H9 (cell line): ENCODE data around the gene TRMT2A. TPM values are rescaled to one million over a fixed set of nuclear protein-coding genes. Genes with fewer than 3 reads are reported as not detected.

Experiments
- DNase-seq: peaks from one replicate; pipeline ENCODE4 v3.0.0-alpha.2; 2017
- H2AFZ ChIP-seq: one replicate; pipeline ENCODE4 v1.6.1; 2013; ENCODE audit warnings: mild to moderate bottlenecking, low read length, control low read depth, moderate library complexity
- H2AK5ac ChIP-seq: 2 replicates; pipeline ENCODE4 v1.6.1; 2013; ENCODE audit warnings: low read length, control low read depth, mixed read lengths; ENCODE audit not compliant: insufficient read length
- H2BK120ac ChIP-seq: one replicate; pipeline ENCODE4 v1.6.1; 2013; ENCODE audit warnings: low read depth, mild to moderate bottlenecking, low read length, control low read depth, inconsistent platforms; ENCODE audit not compliant: poor library complexity, severe bottlenecking
- H2BK12ac ChIP-seq: 2 replicates; pipeline ENCODE4 v1.6.1; 2013; ENCODE audit warnings: low read length, control low read depth, mixed read lengths, low read depth; ENCODE audit not compliant: insufficient read length
- H2BK15ac ChIP-seq: 2 replicates; pipeline ENCODE4 v1.6.1; 2013; ENCODE audit warnings: low read depth, low read length, control low read depth
- H2BK20ac ChIP-seq: one replicate; pipeline ENCODE4 v1.6.1; 2013; ENCODE audit warnings: low read depth, mild to moderate bottlenecking, low read length, control low read depth, inconsistent platforms; ENCODE audit not compliant: poor library complexity, severe bottlenecking
- H2BK5ac ChIP-seq: 2 replicates; pipeline ENCODE4 v1.6.1; 2013; ENCODE audit warnings: low read length, control low read depth, mixed read lengths; ENCODE audit not compliant: insufficient read length
- H3K14ac ChIP-seq: 2 replicates; pipeline ENCODE4 v1.6.1; 2013; ENCODE audit warnings: low read length, control low read depth; ENCODE audit not compliant: insufficient read depth
- H3K18ac ChIP-seq: 2 replicates; pipeline ENCODE4 v1.6.1; 2013; ENCODE audit warnings: low read depth, mild to moderate bottlenecking, mixed read lengths, low read length, control low read depth; ENCODE audit not compliant: insufficient read length
- H3K23ac ChIP-seq: 2 replicates; pipeline ENCODE4 v1.6.1; 2013; ENCODE audit warnings: low read length, control low read depth, mixed read lengths, low read depth; ENCODE audit not compliant: insufficient read length
- H3K23me2 ChIP-seq: 2 replicates; pipeline ENCODE4 v1.6.1; 2013; ENCODE audit warnings: low read depth, mild to moderate bottlenecking, mixed read lengths, low read length, control low read depth; ENCODE audit not compliant: insufficient read length, poor library complexity, severe bottlenecking
- H3K27ac ChIP-seq: 2 replicates; pipeline ENCODE4 v1.5.1; 2013; ENCODE audit warnings: low read length, control low read depth, mixed read lengths, low read depth; ENCODE audit not compliant: insufficient read length
- H3K27me3 ChIP-seq: 2 replicates; pipeline ENCODE4 v1.6.1; 2013; ENCODE audit warnings: low read length, control low read depth, inconsistent platforms; ENCODE audit not compliant: insufficient read depth
- H3K4ac ChIP-seq: 2 replicates; pipeline ENCODE4 v1.6.1; 2013; ENCODE audit warnings: low read depth, mild to moderate bottlenecking, control low read depth, inconsistent platforms, low read length, moderate library complexity
- H3K4me1 ChIP-seq: 2 replicates; pipeline ENCODE4 v1.6.1; 2013; ENCODE audit warnings: low read length, control low read depth, inconsistent platforms; ENCODE audit not compliant: insufficient read depth
- H3K4me2 ChIP-seq: 2 replicates; pipeline ENCODE4 v1.6.1; 2013; ENCODE audit warnings: low read length, control low read depth, mixed read lengths; ENCODE audit not compliant: insufficient read length, insufficient read depth
- H3K56ac ChIP-seq: 2 replicates; pipeline ENCODE4 v1.6.1; 2013; ENCODE audit warnings: low read depth, mild to moderate bottlenecking, mixed read lengths, low read length, control low read depth; ENCODE audit not compliant: insufficient read length
- H3K79me1 ChIP-seq: 2 replicates; pipeline ENCODE4 v1.6.1; 2013; ENCODE audit warnings: low read depth, mild to moderate bottlenecking, moderate library complexity, low read length, control low read depth, inconsistent platforms; ENCODE audit not compliant: insufficient read depth, poor library complexity, severe bottlenecking
- H3K79me2 ChIP-seq: 2 replicates; pipeline ENCODE4 v1.6.1; 2013; ENCODE audit warnings: low read length, control low read depth, inconsistent platforms; ENCODE audit not compliant: insufficient read depth
- H3K9ac ChIP-seq: 2 replicates; pipeline ENCODE4 v1.6.1; 2013; ENCODE audit warnings: low read length, control low read depth, mixed read lengths; ENCODE audit not compliant: insufficient read length; ENCODE audit errors: extremely low read depth
- H3K9me3 ChIP-seq: one replicate; pipeline ENCODE4 v1.6.1; 2013; ENCODE audit warnings: low read depth, low read length, inconsistent platforms; ENCODE audit not compliant: control insufficient read depth
- H3T11ph ChIP-seq: one replicate; pipeline ENCODE4 v1.6.1; 2013; ENCODE audit warnings: mild to moderate bottlenecking, low read length, control low read depth, inconsistent platforms
- H4K20me1 ChIP-seq: one replicate; pipeline ENCODE4 v1.6.1; 2013; ENCODE audit not compliant: control insufficient read depth, insufficient read length, insufficient read depth
- H4K5ac ChIP-seq: 2 replicates; pipeline ENCODE4 v1.6.1; 2013; ENCODE audit warnings: low read depth, mild to moderate bottlenecking, mixed read lengths, low read length, control low read depth; ENCODE audit not compliant: insufficient read length
- H4K8ac ChIP-seq: replicated peaks from 2 replicates; pipeline ENCODE4 v1.6.1; 2013; ENCODE audit warnings: low read length, control low read depth, mixed read lengths, low read depth; ENCODE audit not compliant: insufficient read length
- H4K91ac ChIP-seq: 2 replicates; pipeline ENCODE4 v1.6.1; 2013; ENCODE audit warnings: low read depth, mild to moderate bottlenecking, moderate library complexity, mixed read lengths, low read length, control low read depth; ENCODE audit not compliant: insufficient read length
- H3K27ac Mint-ChIP-seq, 3 experiments: 2 replicates in 2 of 3; 3 replicates in 1 of 3; pipeline ENCODE4 v1.8.0; 2020 to 2021; ENCODE audit warnings: mixed read lengths in 3 of 3, mild to moderate bottlenecking in 1 of 3, moderate library complexity in 1 of 3
- H3K27me3 Mint-ChIP-seq: 2 replicates; pipeline ENCODE4 v1.8.0; 2021; ENCODE audit warnings: low read depth, mild to moderate bottlenecking, moderate library complexity, mixed read lengths
- H3K36me3 Mint-ChIP-seq, 3 experiments: 2 replicates in 2 of 3; 3 replicates in 1 of 3; pipeline ENCODE4 v1.8.0; 2020 to 2021; ENCODE audit warnings: low read depth in 3 of 3, mixed read lengths in 3 of 3; ENCODE audit not compliant: insufficient read depth in 1 of 3
- H3K4me1 Mint-ChIP-seq, 2 experiments: 2 replicates each; pipeline ENCODE4 v1.8.0; 2020; ENCODE audit warnings: mixed read lengths in 2 of 2
- H3K4me3 Mint-ChIP-seq, 2 experiments: 2 replicates in 1 of 2; 3 replicates in 1 of 2; pipeline ENCODE4 v1.8.0; 2020 to 2021; ENCODE audit warnings: mild to moderate bottlenecking in 2 of 2, mixed read lengths in 2 of 2, moderate library complexity in 1 of 2
- H3K9me3 Mint-ChIP-seq, 2 experiments: 2 replicates in 1 of 2; 3 replicates in 1 of 2; pipeline ENCODE4 v1.8.0; 2020; ENCODE audit warnings: mild to moderate bottlenecking in 2 of 2, mixed read lengths in 2 of 2, moderate library complexity in 1 of 2
- CTCF ChIP-seq: fragments of 200-600 bp; sonication (generic); conservative IDR thresholded peaks from 3 replicates; pipeline ENCODE4 v1.8.0; 2021; ENCODE audit warnings: antibody characterized with exemption, mild to moderate bottlenecking
- WGBS: extraction: QIAGEN DNeasy Blood & Tissue Kit; methylation state at CpG from one replicate; pipeline ENCODE4 v1.1.7; 2013; ENCODE audit warnings: missing lambda C conversion rate, low lambda C conversion rate, mixed read lengths; ENCODE audit not compliant: insufficient read length; ENCODE audit errors: extremely low coverage; 5-methylcytosine and 5-hydroxymethylcytosine counted together
- total RNA-seq: library from RNA; stranded (reverse); gene quantifications from 2 replicates; pipeline ENCODE4 v1.2.1, GENCODE V29; 2021

TRMT2A gene
- total RNA-seq, 1 experiment from 2014 or later = 58.2 TPM

DNA sequence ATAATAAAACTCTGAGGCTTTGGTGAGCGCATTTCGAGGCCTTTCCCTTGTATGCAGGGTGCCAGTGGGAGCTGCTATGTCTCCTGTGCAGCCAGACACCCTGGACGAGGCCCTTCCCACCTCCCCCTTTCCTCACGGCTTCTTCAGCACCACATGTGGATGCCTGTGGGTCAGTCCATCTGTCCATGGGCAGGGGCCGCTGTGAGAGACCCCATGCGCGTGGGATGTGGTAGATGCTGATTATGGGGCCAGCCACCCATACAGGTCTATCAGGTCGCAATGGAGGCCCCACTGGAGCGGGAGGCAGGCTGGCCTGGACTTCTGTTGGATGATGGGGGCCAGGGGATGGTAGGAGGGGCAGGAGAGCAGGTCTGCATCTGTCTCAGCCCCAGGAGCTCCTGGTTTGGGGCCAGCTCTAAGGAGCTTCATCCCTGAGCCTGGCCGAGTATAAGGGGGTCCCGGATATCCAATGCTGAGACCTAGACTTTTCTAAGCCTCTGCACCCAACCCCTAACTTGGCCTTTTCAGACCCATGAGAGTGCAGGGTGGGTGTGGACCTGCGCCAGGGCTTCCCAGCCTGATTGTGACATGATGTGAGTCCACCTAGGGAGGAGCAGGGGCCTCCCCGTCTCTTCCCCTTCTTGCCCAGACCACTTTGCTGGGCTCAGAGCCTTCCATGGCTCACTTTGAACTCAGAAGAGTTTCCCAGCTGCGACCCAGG is 51.0 kb downstream of the TRMT2A start:
- no CpG with 5 or more reads among the region's 14 CpGs for WGBS
- Histone ChIP-seq H3K27me3 (no peaks in the 10 kb centered on the region), H3K79me2 (no peaks in the 10 kb centered on the region), H4K20me1 (no peaks in the 10 kb centered on the region), H3K9me3 (no peaks in the 10 kb centered on the region), H2BK12ac (no peak overlapping the region), H3T11ph (no peak overlapping the region), H2AK5ac (no peak overlapping the region), H2BK120ac (no peak overlapping the region), H4K8ac (no peak overlapping the region), H2BK5ac (no peak overlapping the region), H3K23ac (no peak overlapping the region), H3K23me2 (no peaks in the 10 kb centered on the region), H3K9ac (no peak overlapping the region), H3K27ac (no peak overlapping the region), H4K5ac (no peak overlapping the region), H2AFZ (no peak overlapping the region), H3K79me1 (no peaks in the 10 kb centered on the region), H2BK20ac (no peak overlapping the region), H3K4ac (no peak overlapping the region), H4K91ac (no peak overlapping the region), H3K18ac (no peak overlapping the region), H3K4me1 (no peaks in the 10 kb centered on the region), H2BK15ac (no peak overlapping the region), H3K56ac (no peak overlapping the region), H3K4me2 (no peak overlapping the region), H3K14ac (no peak overlapping the region)
- no peaks in the 10 kb centered on the region for H3K9me3 Mint-ChIP-seq
- DNase-seq = no peak
- H3K27ac Mint-ChIP-seq = no peak overlapping the region
- no peak overlapping the region for H3K4me3 Mint-ChIP-seq
- H3K36me3 Mint-ChIP-seq = peaks cover 0 to 3% (median 2%) of the 10 kb centered on the region in 3 experiments; a peak in 2 of 7 replicates
- H3K4me1 Mint-ChIP-seq = no peaks in the 10 kb centered on the region
- no peak for TF ChIP-seq CTCF
- H3K27me3 Mint-ChIP-seq = peaks cover 20% of the 10 kb centered on the region
